IPS-11a (cell line): ENCODE measurements around the gene ABLIM3.

Experiments used
- H3K4me3 ChIP-seq: one replicate; pipeline ENCODE4 v1.5.1; 2013; ENCODE audit warnings: low read depth, low read length, control low read depth

ABLIM3 gene

GRCh38 chr5:149301744-149302380 is 160.6 kb downstream of the ABLIM3 start:
- H3K4me3 ChIP-seq: no peak overlapping the region

GRCh38 chr5:149302641-149303040 is 161.3 kb downstream of the ABLIM3 start:
- no peak overlapping the region for H3K4me3 ChIP-seq

- no peak overlapping the region for H3K4me3 ChIP-seq
Observed at GRCh38 chr5:149303210-149303609, 161.9 kb downstream of the ABLIM3 start.

GRCh38 chr5:149304195-149305078 is 163.1 kb downstream of the ABLIM3 start:
- no peak overlapping the region for H3K4me3 ChIP-seq

GRCh38 chr5:149309354-149309753 is 168.1 kb downstream of the ABLIM3 start:
- H3K4me3 ChIP-seq: no peak overlapping the region
